Measurements from ENCODE around the gene HINT1.
"Not testable (repeated sequence)": the region's sequence is repeated elsewhere in the genome, so short reads cannot be mapped to it uniquely, and the experiment has no call there.

HINT1 gene

GRCh38 chr5:131169810-131170539 is 4.9 kb upstream of the HINT1 start:
- DNase-seq: no peak

DNA sequence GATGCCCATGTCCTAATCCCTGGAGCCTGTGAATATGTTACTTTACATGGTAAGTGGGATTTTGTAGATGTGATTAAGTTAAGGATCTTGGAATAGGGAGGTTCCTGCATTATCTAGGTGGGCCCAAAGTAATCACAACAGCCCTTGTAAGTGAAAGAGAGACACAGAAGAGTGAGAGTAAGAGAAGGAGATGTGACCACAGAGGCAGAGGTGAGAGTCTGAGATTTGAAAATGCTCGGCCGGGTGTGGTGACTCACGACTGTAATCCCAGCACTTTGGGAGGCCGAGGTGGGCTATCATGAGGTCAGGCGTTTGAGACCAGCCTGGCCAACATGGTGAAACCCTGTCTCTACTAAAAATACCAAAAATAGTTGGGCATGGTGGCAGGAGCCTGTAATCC is 2.6 kb upstream of the HINT1 start:
- DNase-seq: no peak

- DNase-seq: peak; percentile 90
Measured at GRCh38 chr5:131164191-131165118, 601 bp downstream of the HINT1 start.

GRCh38 chr5:131163276-131164119 is 1.6 kb downstream of the HINT1 start:
- peak; percentile 17 for DNase-seq

DNA sequence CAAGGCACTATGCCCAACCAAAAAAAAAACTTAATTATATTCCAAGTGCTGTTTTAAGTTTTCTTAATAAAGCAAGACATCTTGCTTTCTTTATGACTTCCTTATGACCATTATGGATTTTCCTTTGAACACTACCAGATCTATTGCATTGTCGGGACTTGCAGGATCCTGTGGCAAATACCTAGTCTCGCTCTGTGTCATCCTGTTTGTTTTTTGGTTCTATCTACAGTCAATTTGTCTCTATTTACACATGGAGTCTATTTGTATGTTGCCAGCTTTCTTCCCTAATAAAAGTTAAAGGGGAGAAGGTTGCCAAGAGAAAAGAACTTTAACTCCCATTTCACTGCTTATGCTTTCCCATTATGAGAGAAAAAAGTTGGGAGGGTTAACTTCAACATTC is 4.9 kb downstream of the HINT1 start:
- DNase-seq: no peak

GRCh38 chr5:131156957-131157356 is 8.1 kb downstream of the HINT1 start:
- no peak for DNase-seq

DNA sequence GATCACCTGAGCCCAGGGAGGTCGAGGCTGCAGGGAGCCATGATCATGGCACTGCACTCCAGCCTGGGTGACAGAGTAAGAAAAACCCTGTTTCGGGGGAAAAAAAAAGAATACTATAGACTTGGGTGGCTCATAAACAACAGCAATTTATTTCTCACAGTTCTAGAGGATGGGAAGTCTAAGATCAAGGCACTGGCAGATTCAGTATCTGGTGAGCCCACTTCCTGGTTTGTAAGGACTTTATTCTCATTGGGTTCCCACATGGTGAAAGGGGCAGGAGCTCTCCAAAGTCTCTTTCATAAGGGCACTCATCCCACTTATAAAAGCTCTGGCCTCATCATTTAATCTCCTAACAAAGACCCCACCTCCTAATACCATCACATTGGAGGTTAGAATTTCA is 8.7 kb downstream of the HINT1 start:
- DNase-seq: no peak

- DNase-seq: no peak
Measured at GRCh38 chr5:131151216-131151615, 13.8 kb downstream of the HINT1 start.

DNA sequence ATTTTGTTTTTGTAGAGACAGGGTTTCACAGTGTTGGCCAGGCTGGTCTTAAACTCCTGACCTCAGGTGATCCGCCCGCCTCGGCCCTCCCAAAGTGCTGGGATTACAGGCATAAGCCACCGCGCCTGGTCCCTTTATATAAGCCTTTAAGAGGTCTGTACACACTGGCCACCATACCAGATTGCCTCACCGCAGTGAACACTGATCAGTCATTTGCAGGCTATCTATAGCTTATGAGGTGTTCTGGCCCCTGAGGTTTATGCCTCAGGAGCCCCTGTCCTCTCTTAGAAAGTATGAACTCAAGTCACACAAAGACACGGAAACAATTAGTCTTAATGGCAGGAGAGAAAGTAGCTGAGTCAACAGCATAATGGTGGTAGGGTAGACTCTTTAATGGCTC is 14.6 kb downstream of the HINT1 start:
- no peak for DNase-seq

DNA sequence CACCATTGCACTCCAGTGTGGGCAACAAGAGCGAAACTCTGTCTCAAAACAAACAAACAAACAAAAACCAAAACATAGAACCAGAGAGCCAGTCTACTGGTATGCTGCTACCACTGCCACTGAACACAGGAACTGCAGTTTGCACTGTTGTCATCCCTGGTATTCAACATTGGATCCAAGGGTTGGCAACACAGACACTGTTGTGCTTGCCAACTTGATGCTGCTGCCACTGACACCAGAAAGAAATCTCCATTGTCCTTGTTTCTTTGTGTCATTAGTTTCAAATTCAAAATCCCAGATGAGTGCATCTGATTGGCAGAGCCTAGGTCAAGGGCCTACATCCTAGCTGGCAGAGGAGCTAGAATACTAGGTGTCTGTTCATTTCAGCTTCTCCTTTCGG is 16.2 kb downstream of the HINT1 start:
- no peak for DNase-seq

DNA sequence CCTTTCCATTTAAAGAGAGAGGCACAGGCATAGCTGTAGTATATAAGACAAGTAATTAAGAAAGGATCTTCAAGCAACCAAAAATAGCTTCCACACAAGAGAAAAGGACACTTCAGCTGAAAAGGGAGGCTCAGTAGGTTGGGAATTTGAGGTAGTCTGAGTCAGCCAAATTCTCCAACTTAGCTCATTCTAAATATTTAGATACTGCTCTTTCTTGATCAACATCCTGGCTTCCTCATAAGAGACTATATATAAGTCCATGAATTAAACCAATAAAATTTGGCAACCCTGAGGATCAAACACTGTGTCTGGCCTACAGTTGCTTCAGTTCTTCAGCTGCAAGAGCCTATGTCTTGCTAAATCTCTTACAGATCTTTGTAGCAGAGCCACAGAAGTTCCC is 17.8 kb downstream of the HINT1 start:
- DNase-seq: no peak

DNA sequence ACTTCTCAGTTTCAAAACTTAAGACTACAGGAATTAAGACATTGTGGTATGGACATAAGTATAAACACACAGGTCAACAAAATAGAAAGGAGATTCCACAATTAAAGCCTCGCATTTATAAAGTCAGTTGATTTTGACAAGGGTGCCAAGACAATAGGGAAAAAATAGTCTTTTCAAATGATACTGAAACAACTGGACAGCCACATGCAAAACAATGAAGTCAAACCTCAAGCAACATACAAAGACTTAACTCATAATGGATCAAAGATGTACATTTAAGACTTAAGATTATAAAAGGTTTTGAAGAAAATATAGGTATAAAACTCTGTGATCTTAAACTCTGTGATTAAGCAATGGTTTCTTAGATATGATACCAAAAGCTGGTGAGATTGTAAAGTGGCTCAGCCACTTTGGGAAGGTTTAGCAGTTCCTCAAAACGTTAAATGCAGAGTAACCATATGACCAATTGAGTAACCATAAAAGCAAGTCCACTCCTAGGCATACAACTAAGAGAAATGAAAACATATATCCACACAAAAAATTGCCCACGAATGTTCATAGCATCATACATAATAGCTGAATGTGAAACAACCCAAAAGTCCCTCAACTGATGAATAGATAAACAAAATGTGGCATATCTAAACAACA is 22.0 kb downstream of the HINT1 start:
- DNase-seq: no peak

- no peak for DNase-seq
Measured at GRCh38 chr5:131139321-131139720, 25.7 kb downstream of the HINT1 start.

DNA sequence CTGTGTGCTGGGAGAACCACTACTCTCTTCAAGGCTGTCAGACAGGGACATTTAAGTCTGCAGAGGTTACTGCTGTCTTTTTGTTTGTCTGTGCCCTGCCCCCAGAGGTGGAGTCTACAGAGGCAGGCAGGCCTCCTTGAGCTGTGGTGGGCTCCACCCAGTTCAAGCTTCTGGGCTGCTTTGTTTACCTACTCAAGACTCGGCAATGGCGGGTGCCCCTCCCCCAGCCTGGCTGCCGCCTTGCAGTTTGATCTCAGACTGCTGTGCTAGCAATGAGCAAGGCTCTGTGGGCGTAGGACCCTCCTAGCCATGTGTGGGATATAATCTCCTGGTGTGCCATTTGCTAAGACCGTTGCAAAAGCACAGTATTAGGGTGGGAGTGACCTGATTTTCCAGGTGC is 26.6 kb downstream of the HINT1 start:
- DNase-seq: not testable (repeated sequence)

GRCh38 chr5:131133091-131133490 is 32.0 kb downstream of the HINT1 start:
- DNase-seq: not testable (repeated sequence)

DNA sequence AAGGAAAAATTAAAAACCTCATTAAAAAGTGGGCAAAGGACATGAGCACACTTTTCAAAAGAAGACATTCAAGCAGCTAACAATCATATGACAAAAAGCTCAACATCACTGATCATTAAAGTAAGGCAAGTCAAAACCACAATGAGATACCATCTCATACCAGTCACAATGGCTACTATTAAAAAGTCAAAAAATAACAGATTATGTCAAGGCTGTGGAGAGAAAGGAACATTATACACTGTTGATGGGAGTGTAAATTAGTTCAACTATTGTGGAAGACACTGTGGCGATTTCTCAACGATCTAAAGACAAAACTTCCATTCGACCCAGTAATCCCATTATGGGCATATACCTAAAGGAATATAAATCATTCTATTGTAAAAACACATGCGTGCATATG is 35.8 kb downstream of the HINT1 start:
- DNase-seq: no peak

DNA sequence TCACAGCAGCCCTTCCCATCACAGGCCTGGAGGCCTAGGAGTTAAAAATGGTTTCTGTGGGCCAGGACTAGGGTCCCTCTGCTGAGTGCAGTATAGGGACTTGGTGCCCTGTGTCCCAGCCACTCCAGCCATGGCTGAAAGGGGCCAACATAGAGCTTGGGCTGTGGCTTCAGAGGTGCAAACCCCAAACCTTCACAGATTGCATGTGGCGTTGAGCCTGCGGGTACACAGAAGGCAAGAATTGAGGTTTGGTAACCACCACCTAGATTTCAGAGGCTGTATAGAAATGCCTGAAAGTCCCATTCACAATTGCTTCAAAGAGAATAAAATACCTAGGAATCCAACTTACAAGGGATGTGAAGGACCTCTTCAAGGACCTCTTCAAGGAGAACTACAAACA is 37.8 kb downstream of the HINT1 start:
- DNase-seq: not testable (repeated sequence)

DNA sequence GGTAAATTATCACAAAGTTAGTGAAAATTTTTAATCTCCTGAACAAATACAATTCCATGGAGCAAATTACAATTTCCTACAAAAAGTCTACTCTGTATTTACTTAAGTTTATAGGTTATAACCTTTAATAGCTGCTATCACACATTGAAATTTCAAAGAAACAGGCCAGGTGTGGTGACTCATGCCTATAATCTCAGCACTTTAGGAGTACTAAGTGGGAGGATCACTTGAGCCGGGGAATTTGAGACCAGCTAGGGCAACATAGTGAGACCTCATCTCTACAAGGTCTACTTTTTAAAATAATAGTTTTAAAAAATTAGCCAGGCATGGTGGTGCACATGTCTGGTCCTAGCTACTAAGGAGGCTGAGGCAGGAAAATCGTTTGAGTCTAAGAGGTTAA is 50.3 kb downstream of the HINT1 start:
- no peak for DNase-seq

DNA sequence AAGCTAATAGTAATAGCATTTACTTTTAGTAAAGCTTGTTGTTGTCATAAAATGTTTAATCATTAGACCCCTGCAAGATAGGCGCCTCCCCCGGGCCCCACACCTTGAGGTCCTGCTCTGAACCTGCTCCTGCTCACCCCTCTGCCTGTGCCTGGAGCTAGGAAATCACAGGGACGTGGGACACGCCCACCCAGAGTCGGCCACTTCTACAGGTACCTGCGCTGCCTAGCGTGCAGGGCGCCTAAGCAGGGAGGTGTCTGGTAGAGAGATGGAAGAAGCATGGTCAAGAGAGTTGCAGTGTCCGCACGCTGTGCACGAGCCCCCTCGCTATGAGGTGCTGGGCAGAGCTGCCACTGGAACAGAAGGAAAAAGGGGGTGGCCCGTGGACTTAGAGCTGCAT is 52.6 kb downstream of the HINT1 start:
- no peak for DNase-seq

DNA sequence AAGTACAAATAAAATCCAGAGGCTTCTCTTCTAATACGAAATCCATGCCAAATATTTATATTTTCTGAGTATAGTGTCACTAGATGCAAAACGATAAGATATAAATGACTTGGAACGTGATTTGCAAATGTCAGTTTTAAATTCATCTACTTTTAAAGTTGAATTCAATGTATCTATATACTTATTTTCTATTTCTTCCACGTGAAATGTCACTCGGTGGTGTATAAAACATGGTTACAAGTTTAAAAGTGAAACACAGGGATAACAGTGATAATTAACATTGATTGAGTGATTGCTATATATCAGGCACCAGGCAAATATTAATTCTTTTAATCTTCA is 54.8 kb downstream of the HINT1 start:
- DNase-seq: no peak

DNA sequence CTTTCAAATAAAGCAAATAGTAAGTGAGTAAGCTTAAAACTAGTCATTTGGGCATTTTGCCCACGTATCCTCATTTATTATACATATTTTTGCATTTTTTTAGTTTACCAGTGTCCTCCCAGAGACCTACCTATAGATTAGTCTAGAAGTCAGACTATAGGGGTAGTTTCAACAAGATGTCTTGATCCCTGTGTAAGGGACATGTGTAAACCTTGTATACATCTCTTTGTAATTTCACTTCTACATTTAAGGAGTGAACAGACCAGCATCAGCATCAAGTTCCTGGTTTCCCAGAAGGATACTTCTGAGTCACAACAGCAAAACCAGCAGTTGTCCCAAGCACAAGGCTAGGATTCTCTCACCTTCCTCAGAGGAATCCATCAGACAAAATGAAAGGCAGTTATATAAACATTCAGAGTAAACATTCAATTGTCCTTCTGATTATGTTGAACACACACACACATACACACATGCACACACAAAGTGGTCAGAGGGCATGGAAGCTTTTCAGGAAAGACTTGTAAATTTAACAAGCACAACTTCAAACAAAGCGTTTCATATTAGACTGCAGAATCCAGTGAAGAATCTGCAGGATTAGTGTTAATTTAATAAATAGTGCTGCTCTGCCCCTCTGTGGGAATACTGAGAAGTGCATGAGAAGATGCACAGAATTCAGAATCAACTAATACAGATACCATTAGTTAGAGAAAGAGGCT is 55.4 kb downstream of the HINT1 start:
- DNase-seq: peak; percentile 48

Measured in retina (tissue), 1 donor.